ENCODE measurements around the gene SUPT6H.

DNA sequence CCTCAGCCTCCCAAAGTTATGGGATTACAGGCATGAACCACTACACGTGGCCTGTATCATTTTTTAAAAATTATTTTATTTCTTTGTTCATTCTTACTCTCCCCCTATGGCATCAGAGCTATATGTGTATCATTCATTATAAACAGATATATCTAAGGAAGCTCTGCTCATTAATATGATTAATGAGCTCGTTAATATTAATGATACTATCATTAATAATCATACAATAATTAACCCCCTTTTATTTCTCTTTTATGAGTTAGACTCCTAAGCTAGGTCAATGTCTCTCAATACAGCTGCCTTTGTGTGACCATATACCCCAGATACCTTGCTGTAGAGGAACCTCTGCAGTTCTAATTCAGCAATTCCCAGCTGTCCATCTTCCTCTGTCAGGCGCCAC lies 43.5 kb upstream of the SUPT6H start:
- TF ChIP-seq POLR2A (IDR thresholded peaks at IDR 0.05) = no peak
- TF ChIP-seq, protein P1, sequence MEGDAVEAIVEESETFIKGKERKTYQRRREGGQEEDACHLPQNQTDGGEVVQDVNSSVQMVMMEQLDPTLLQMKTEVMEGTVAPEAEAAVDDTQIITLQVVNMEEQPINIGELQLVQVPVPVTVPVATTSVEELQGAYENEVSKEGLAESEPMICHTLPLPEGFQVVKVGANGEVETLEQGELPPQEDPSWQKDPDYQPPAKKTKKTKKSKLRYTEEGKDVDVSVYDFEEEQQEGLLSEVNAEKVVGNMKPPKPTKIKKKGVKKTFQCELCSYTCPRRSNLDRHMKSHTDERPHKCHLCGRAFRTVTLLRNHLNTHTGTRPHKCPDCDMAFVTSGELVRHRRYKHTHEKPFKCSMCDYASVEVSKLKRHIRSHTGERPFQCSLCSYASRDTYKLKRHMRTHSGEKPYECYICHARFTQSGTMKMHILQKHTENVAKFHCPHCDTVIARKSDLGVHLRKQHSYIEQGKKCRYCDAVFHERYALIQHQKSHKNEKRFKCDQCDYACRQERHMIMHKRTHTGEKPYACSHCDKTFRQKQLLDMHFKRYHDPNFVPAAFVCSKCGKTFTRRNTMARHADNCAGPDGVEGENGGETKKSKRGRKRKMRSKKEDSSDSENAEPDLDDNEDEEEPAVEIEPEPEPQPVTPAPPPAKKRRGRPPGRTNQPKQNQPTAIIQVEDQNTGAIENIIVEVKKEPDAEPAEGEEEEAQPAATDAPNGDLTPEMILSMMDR (IDR thresholded peaks at IDR 0.05) = no peak
